ENCODE measurements around the gene JADE1.

JADE1 gene

DNA sequence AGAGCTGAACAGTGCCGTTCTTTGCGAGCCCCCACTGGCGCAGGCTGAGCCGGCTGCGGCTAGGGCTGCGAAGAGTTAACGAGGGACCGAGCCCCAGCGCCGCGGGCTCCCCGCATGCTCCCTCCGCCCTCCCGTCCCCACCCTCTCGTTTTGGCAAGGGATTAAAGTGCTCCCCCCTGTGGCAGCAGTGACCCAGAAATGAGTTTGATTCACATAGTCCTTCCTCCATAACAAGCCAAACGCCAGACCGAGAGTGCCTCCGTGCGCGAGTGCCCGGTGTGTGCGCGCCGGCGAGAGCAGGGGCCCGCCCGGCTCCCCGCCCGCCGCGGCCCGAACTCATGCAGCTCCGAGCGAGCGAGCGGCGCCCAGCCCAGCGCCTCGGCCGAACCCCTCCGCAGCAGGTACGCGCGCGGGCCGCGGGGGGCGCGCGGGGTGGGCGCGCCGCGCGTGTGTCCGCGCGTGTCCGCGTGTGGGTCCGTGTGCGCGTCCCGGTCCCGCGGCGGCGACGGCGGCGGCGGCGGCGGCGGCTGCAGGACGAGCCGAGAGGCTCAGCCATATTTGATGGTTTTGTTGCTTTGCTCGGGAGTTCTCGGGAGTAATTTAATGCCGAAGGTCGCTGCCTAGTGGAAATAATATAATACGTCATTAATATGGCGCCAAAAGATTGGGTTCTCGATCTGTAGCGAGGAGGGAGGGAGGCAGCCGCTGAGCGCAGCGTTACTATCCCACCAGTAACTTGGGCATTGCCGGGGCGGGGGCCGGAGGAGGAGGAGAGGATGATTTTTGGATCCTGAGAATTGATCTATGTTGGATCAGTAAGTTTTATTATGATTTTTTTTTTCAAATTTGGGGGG, at the start of gene JADE1:
Gene JADE1 (plus strand): TSS at position 224 of the 854 bp plus-strand sequence. CDS start 22,059 bp downstream, outside the sequence.
- Histone ChIP-seq H3K36me3 (ENCODE audit: control insufficient read depth, insufficient read depth, low read length) (no peaks in the 10 kb centered on the region), H3K27me3 (ENCODE audit: control insufficient read depth, insufficient read depth, low read length) (no peaks in the 10 kb centered on the region), H3K4me3 (ENCODE audit: low read depth, low read length) (peak within 1 kb of the TSS; percentile 91), H3K9ac (ENCODE audit: low read depth, low read length) (peak within 1 kb of the TSS; percentile 93), H3K9me3 (ENCODE audit: control insufficient read depth, insufficient read depth, low read length) (no peaks in the 10 kb centered on the region), H3K4me1 (ENCODE audit: control insufficient read depth, insufficient read depth, low read length) (peaks cover 7% of the 10 kb centered on the region)

DNA sequence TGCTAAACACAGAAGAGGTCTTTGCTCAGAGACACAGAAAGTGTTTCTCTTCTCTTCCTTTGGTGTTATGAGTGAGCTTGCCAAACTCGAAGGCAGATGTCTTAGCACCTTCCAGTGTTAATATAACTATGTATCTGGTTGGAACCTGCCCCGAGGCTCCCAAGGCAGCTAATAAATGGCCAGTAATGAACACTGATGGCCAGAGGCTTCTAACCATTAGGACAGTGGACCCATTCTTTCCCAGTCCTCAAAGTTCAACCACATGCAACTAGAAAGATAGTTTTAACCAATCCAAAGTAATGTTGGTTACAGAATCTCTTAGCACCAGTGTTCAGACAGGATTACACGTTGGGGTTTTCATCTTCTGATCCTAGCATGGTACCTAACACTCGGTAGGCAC, 42.7 kb upstream of the JADE1 start:
- Histone ChIP-seq H3K36me3 (ENCODE audit: control insufficient read depth, insufficient read depth, low read length) (no peaks in the 10 kb centered on the region), H3K4me3 (ENCODE audit: low read depth, low read length) (no peak overlapping the region), H3K4me1 (ENCODE audit: control insufficient read depth, insufficient read depth, low read length) (no peaks in the 10 kb centered on the region), H3K27me3 (ENCODE audit: control insufficient read depth, insufficient read depth, low read length) (no peaks in the 10 kb centered on the region), H3K9me3 (ENCODE audit: control insufficient read depth, insufficient read depth, low read length) (no peaks in the 10 kb centered on the region), H3K9ac (ENCODE audit: low read depth, low read length) (no peak overlapping the region)

DNA sequence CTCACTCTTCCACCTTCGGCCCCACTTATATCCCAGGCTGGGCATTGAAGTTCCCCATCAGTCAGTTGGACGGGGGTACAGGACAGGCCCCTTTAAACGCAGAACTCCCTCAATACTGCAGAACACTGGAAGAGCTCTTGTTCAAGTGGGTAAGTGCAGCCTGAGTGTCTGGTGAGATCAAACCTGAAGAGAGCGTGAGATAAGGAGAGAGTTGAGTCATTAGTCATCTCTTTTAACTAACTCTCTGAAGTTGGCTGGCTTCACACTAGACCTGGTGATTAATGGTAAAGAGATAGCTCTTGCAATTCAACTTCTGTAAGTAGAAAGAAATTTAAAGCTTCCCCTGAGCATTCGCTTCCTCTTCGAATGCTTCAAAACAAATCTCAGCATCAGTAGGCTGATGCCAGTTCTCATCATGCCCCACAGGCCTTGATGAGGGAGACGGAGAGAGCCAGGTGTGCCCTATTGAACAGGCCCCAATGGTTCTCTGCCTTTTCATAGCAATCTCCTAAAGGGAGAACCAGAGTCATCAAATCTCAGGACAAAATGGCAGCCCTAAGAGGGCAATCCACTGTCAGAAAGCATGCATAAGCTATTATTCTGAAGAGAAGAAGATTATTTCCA, 41.0 kb upstream of the JADE1 start:
- no peaks in the 10 kb centered on the region for H3K4me1 ChIP-seq (ENCODE audit: control insufficient read depth, insufficient read depth, low read length)
- H3K36me3 ChIP-seq (ENCODE audit: control insufficient read depth, insufficient read depth, low read length), result no peaks in the 10 kb centered on the region
- no peaks in the 10 kb centered on the region for H3K9me3 ChIP-seq (ENCODE audit: control insufficient read depth, insufficient read depth, low read length)
- H3K27me3 ChIP-seq (ENCODE audit: control insufficient read depth, insufficient read depth, low read length), result no peaks in the 10 kb centered on the region
- H3K4me3 ChIP-seq (ENCODE audit: low read depth, low read length), result no peak overlapping the region
- no peak overlapping the region for H3K9ac ChIP-seq (ENCODE audit: low read depth, low read length)

DNA sequence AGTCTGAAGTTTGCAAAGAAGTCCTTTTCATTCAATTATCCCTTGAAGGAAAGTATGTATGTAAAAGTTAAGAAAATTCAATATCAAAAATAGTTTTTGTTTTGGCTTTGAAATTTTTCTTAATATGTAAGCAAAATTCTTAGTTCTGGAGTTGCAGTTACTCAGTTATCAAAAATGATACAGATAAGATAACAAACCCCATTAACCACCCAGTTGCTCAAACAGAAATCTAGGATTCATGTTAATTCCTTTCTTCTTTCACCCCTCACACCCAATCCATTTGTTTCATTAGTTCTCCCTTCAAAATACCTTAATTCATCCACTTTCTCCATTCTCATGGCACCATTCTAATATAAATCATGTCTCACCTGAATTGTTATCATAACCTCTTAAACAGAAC, 40.5 kb upstream of the JADE1 start:
- Histone ChIP-seq H3K4me1 (ENCODE audit: control insufficient read depth, insufficient read depth, low read length) (no peaks in the 10 kb centered on the region), H3K36me3 (ENCODE audit: control insufficient read depth, insufficient read depth, low read length) (no peaks in the 10 kb centered on the region), H3K27me3 (ENCODE audit: control insufficient read depth, insufficient read depth, low read length) (no peaks in the 10 kb centered on the region), H3K4me3 (ENCODE audit: low read depth, low read length) (no peak overlapping the region), H3K9me3 (ENCODE audit: control insufficient read depth, insufficient read depth, low read length) (no peaks in the 10 kb centered on the region), H3K9ac (ENCODE audit: low read depth, low read length) (no peak overlapping the region)

DNA sequence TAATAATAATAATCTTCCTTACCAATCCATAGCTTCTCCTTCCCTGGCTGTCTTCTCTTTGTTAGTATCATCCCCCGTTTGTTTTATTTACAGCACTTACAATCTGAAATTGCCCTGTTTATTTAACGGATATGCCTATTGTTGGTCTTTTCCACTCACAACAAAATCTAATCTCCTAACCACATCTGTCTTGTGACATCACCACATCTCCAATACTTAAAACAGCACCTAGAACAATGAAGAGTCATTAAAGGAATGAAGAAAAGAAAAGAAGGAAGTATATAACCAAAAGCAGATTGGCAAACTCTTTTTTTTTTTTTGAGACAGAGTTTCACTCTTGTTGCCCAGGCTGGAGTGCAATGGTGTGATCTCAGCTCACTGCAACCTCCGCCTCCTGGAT, 38.7 kb upstream of the JADE1 start:
- H3K4me1 ChIP-seq (ENCODE audit: control insufficient read depth, insufficient read depth, low read length), result no peaks in the 10 kb centered on the region
- H3K36me3 ChIP-seq (ENCODE audit: control insufficient read depth, insufficient read depth, low read length), result no peaks in the 10 kb centered on the region
- H3K27me3 ChIP-seq (ENCODE audit: control insufficient read depth, insufficient read depth, low read length), result no peaks in the 10 kb centered on the region
- no peak overlapping the region for H3K4me3 ChIP-seq (ENCODE audit: low read depth, low read length)
- no peak overlapping the region for H3K9ac ChIP-seq (ENCODE audit: low read depth, low read length)
- H3K9me3 ChIP-seq (ENCODE audit: control insufficient read depth, insufficient read depth, low read length), result no peaks in the 10 kb centered on the region

DNA sequence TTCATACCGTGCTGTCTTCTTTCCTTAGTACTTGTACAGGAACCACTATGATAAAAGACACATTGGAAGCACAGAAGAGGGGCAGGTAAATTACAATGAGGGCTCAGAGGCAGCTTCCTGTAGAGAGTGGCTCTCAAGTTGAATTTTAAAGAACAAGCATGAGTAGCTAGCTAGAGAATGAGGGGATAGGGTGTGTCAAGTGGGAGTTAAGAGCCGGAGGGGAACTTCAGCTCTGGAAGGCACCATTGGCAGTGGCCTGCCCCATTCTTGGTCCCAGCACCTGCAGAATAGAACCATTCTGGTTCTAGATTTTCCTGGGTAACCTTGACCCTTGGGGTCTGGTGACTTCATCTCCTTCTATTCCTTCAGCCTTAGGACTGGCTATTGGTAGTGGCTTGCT, 34.0 kb upstream of the JADE1 start:
- Histone ChIP-seq H3K4me3 (ENCODE audit: low read depth, low read length) (no peak overlapping the region), H3K4me1 (ENCODE audit: control insufficient read depth, insufficient read depth, low read length) (no peaks in the 10 kb centered on the region), H3K9me3 (ENCODE audit: control insufficient read depth, insufficient read depth, low read length) (no peaks in the 10 kb centered on the region), H3K36me3 (ENCODE audit: control insufficient read depth, insufficient read depth, low read length) (no peaks in the 10 kb centered on the region), H3K9ac (ENCODE audit: low read depth, low read length) (no peak overlapping the region), H3K27me3 (ENCODE audit: control insufficient read depth, insufficient read depth, low read length) (no peaks in the 10 kb centered on the region)

DNA sequence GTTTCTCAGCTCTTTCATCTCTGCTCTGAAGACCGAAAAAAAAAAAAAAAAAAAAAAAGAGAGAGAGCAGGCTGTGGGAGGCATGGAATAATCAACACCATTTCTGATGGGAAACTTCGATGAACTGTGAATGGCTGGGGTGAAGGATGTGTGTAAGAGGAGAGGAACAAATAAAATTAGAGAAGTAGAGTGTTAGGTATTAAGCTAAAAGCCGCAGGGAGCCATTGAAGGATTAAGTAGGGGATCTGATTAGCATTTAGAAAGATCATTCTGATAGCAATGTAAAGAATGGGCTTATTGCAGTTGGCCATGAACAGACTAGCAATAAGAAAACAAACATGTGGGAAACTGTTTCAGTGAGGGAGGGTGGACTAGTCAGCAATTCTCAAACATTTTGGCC, 33.6 kb upstream of the JADE1 start:
- Histone ChIP-seq H3K9me3 (ENCODE audit: control insufficient read depth, insufficient read depth, low read length) (no peaks in the 10 kb centered on the region), H3K9ac (ENCODE audit: low read depth, low read length) (no peak overlapping the region), H3K27me3 (ENCODE audit: control insufficient read depth, insufficient read depth, low read length) (no peaks in the 10 kb centered on the region), H3K36me3 (ENCODE audit: control insufficient read depth, insufficient read depth, low read length) (no peaks in the 10 kb centered on the region), H3K4me3 (ENCODE audit: low read depth, low read length) (no peak overlapping the region), H3K4me1 (ENCODE audit: control insufficient read depth, insufficient read depth, low read length) (no peaks in the 10 kb centered on the region)

DNA sequence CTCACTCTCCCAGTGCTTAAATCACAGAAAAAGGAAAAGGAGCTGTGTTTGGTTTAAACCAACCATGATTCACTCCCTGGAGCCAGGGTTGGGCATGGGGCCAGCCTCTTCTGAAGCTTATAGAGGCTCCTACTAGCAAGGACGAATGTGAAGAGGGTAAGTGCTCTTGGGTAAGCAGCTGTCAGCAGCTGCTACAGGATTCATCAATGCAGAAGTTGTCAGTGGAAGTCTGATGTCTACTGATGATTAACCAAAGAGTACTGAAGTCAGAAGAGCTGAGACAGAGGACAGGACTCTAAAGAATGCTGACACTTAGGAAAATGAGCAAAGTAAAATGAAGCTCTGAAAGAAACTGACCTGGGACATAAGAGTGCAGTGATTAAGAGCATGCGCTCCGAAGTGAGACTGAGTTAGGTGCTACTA, 32.7 kb upstream of the JADE1 start:
- H3K9me3 ChIP-seq (ENCODE audit: control insufficient read depth, insufficient read depth, low read length), result no peaks in the 10 kb centered on the region
- H3K4me3 ChIP-seq (ENCODE audit: low read depth, low read length), result no peak overlapping the region

DNA sequence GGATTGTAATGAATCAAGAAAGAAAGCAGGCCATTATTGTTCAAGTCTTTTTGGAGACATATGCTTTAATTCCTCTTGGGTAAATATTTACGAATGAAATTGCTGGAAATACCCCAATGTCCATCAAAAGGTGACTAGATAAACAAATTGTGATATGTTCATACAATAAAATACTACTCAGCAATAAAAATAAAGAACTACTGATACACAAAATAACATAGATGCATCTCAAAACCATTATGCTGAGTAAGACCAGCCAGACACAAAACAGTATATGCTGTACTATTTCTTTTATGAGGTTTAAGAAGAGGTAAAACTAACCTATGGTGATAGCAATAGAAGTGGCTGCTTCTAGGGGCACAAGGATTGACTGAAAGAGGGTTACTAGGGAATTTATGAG, 28.8 kb upstream of the JADE1 start:
- no peaks in the 10 kb centered on the region for H3K36me3 ChIP-seq (ENCODE audit: control insufficient read depth, insufficient read depth, low read length)
- no peak overlapping the region for H3K9ac ChIP-seq (ENCODE audit: low read depth, low read length)
- H3K9me3 ChIP-seq (ENCODE audit: control insufficient read depth, insufficient read depth, low read length), result no peaks in the 10 kb centered on the region
- H3K4me1 ChIP-seq (ENCODE audit: control insufficient read depth, insufficient read depth, low read length), result no peaks in the 10 kb centered on the region
- H3K4me3 ChIP-seq (ENCODE audit: low read depth, low read length), result no peak overlapping the region
- H3K27me3 ChIP-seq (ENCODE audit: control insufficient read depth, insufficient read depth, low read length), result no peaks in the 10 kb centered on the region

More for the DNA sequence above, 32.7 kb upstream of the JADE1 start:
- Histone ChIP-seq H3K9ac (ENCODE audit: low read depth, low read length) (no peak overlapping the region), H3K4me1 (ENCODE audit: control insufficient read depth, insufficient read depth, low read length) (no peaks in the 10 kb centered on the region), H3K36me3 (ENCODE audit: control insufficient read depth, insufficient read depth, low read length) (no peaks in the 10 kb centered on the region), H3K27me3 (ENCODE audit: control insufficient read depth, insufficient read depth, low read length) (no peaks in the 10 kb centered on the region)

DNA sequence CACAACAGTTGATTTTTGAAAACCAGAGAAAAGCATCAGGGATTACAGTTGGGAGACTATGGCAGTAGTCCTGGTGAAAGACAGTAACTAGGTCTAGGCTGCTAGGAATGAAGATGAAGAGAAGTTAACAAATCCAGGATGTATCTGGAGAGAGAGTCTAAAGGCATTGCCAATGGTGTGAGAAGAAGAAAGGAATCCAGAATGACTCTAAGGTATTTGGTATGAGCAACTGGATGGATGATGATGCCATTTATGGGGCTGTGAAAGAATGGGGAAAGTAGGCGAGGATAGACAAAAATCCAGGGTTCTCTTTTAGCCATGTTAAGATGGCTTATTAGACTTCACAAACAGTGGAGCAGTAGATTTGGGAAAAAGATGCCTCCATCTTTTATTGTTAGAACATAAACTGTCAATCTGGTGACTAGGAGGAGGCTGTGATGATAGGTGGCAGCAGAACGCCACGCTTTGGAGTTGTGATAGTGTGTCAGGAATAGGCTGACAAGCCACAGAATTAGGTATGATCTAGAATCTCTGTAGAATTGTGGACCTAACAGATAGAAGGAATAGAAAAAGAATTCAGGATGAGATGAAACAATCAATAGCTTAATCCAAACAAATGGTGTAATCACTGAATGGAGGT, 27.3 kb upstream of the JADE1 start:
- no peaks in the 10 kb centered on the region for H3K36me3 ChIP-seq (ENCODE audit: control insufficient read depth, insufficient read depth, low read length)
- no peak overlapping the region for H3K4me3 ChIP-seq (ENCODE audit: low read depth, low read length)
- H3K27me3 ChIP-seq (ENCODE audit: control insufficient read depth, insufficient read depth, low read length), result no peaks in the 10 kb centered on the region
- H3K4me1 ChIP-seq (ENCODE audit: control insufficient read depth, insufficient read depth, low read length), result no peaks in the 10 kb centered on the region
- no peaks in the 10 kb centered on the region for H3K9me3 ChIP-seq (ENCODE audit: control insufficient read depth, insufficient read depth, low read length)
- no peak overlapping the region for H3K9ac ChIP-seq (ENCODE audit: low read depth, low read length)

DNA sequence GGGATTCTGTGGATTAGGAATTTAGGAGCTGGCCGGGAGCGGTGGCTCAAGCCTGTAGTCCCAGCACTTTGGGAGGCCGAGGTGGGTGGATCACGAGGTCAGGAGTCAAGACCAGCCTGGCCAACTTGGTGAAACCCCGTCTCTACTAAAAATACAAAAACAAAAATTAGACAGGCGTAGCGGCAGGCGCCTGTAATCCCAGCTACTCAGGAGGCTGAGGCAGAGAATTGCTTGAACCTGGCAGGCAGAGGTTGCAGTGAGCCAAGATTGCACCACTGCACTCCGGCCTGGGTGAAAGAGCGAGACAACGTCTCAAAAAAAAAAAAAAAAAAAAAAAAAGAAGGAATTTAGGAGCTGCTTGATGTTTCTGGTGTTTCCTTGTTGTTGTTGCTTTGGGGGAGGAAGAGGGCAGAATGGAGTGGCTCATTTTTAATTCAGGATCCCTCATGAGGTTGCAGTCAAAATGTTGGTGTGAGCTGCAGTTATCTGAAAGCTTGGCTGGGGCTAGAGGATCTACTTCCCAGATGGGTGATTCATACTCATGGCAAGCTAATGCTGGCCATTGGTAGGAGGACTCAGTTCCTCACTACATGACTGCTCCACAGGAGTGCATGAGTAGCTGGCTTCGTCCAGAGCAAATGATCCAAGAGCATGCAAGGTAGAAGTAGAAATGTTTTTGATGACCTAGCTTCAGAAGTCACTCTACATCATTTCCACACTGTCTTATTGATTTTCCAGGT, 26.5 kb upstream of the JADE1 start:
- Histone ChIP-seq H3K9me3 (ENCODE audit: control insufficient read depth, insufficient read depth, low read length) (no peaks in the 10 kb centered on the region), H3K27me3 (ENCODE audit: control insufficient read depth, insufficient read depth, low read length) (no peaks in the 10 kb centered on the region), H3K36me3 (ENCODE audit: control insufficient read depth, insufficient read depth, low read length) (no peaks in the 10 kb centered on the region), H3K4me3 (ENCODE audit: low read depth, low read length) (no peak overlapping the region), H3K9ac (ENCODE audit: low read depth, low read length) (no peak overlapping the region), H3K4me1 (ENCODE audit: control insufficient read depth, insufficient read depth, low read length) (no peaks in the 10 kb centered on the region)
